SK-N-SH treated with all-trans-retinoic acid at 6 μM for 48 hours (cell line): ENCODE data around the gene SLC8B1.

Experiments used
- ATAC-seq: fragments of 200-7000 bp; cut with Tn5 transposase; 3 replicates; pipeline ENCODE4 v1.9.1; 2020; ENCODE audit warnings: mild to moderate bottlenecking, moderate library complexity
- ARNTL ChIP-seq: fragments of 450-650 bp; formaldehyde crosslinking; IDR thresholded peaks from 2 replicates; pipeline ENCODE4 v1.5.0; 2020; ENCODE audit warnings: low read depth, mild to moderate bottlenecking, moderate library complexity, borderline replicate concordance
- BACH2 ChIP-seq: fragments of 250-450 bp; sonication (Bioruptor Pico); IDR thresholded peaks from 2 replicates; pipeline ENCODE4 v1.9.0; 2021; ENCODE audit warnings: mild to moderate bottlenecking, borderline replicate concordance
- CREB5 ChIP-seq: fragments of 250-450 bp; sonication (Bioruptor Pico); IDR thresholded peaks from 2 replicates; pipeline ENCODE4 v1.5.1; 2020; ENCODE audit warnings: low read depth, mild to moderate bottlenecking, moderate library complexity
- CSDC2 ChIP-seq: fragments of 250-450 bp; sonication (Bioruptor Pico); IDR thresholded peaks from 2 replicates; pipeline ENCODE4 v1.5.0; 2020; ENCODE audit warnings: mild to moderate bottlenecking, moderate library complexity
- CSRNP3 ChIP-seq: fragments of 250-450 bp; sonication (Bioruptor Pico); IDR thresholded peaks from 2 replicates; pipeline ENCODE4 v1.5.1; 2021; ENCODE audit warnings: mild to moderate bottlenecking, moderate library complexity
- ESRRG ChIP-seq: fragments of 250-450 bp; sonication (Bioruptor Pico); IDR thresholded peaks from 2 replicates; pipeline ENCODE4 v1.6.1; 2021; ENCODE audit warnings: mild to moderate bottlenecking
- GLIS3 ChIP-seq: fragments of 250-450 bp; sonication (Bioruptor Pico); IDR thresholded peaks from 2 replicates; pipeline ENCODE4 v1.5.0; 2020; ENCODE audit warnings: mild to moderate bottlenecking, moderate library complexity
- ISL1 ChIP-seq: fragments of 250-450 bp; sonication (Bioruptor Pico); IDR thresholded peaks from 2 replicates; pipeline ENCODE4 v2.1.2; 2022; ENCODE audit warnings: mild to moderate bottlenecking, moderate library complexity
- OSR1 ChIP-seq: fragments of 250-450 bp; sonication (Bioruptor Pico); IDR thresholded peaks from 2 replicates; pipeline ENCODE4 v1.8.0; 2022; ENCODE audit warnings: moderate library complexity, mild to moderate bottlenecking, inconsistent platforms
- PATZ1 ChIP-seq: fragments of 250-450 bp; sonication (Bioruptor Pico); IDR thresholded peaks from 2 replicates; pipeline ENCODE4 v1.8.0; 2020; ENCODE audit warnings: mild to moderate bottlenecking, moderate library complexity, borderline replicate concordance
- POU6F1 ChIP-seq: fragments of 250-450 bp; sonication (Bioruptor Pico); IDR thresholded peaks from 2 replicates; pipeline ENCODE4 v1.8.0; 2021; ENCODE audit warnings: low read depth, mild to moderate bottlenecking, moderate library complexity, borderline replicate concordance
- PPARA ChIP-seq: fragments of 250-450 bp; sonication (Bioruptor Pico); IDR thresholded peaks from 2 replicates; pipeline ENCODE4 v1.5.0; 2020; ENCODE audit warnings: mild to moderate bottlenecking, borderline replicate concordance
- RARB ChIP-seq: fragments of 250-450 bp; sonication (Bioruptor Pico); IDR thresholded peaks from 2 replicates; pipeline ENCODE4 v1.8.0; 2021; ENCODE audit warnings: mild to moderate bottlenecking, moderate library complexity
- SNAI2 ChIP-seq: fragments of 250-450 bp; sonication (Bioruptor Pico); IDR thresholded peaks from 2 replicates; pipeline ENCODE4 v1.5.0; 2020; ENCODE audit warnings: mild to moderate bottlenecking, moderate library complexity
- TCF4 ChIP-seq: fragments of 250-450 bp; sonication (Bioruptor Pico); IDR thresholded peaks from 2 replicates; pipeline ENCODE4 v1.8.0; 2021; ENCODE audit warnings: mild to moderate bottlenecking, moderate library complexity, borderline replicate concordance
- TSHZ2 ChIP-seq: fragments of 250-450 bp; sonication (Bioruptor Pico); IDR thresholded peaks from 2 replicates; pipeline ENCODE4 v1.5.0; 2020; ENCODE audit warnings: mild to moderate bottlenecking, moderate library complexity
- ZNF565 ChIP-seq: fragments of 450-650 bp; formaldehyde crosslinking; conservative IDR thresholded peaks from 2 replicates; pipeline ENCODE4 v1.5.0; 2020; ENCODE audit warnings: low read depth, mild to moderate bottlenecking, moderate library complexity
- ZNF70 ChIP-seq: fragments of 450-650 bp; formaldehyde crosslinking; IDR thresholded peaks from 2 replicates; pipeline ENCODE4 v1.5.0; 2020; ENCODE audit warnings: mild to moderate bottlenecking, moderate library complexity
- ZNF8 ChIP-seq: fragments of 450-650 bp; formaldehyde crosslinking; IDR thresholded peaks from 2 replicates; pipeline ENCODE4 v1.5.0; 2020; ENCODE audit warnings: mild to moderate bottlenecking, moderate library complexity

SLC8B1 gene

GRCh38 chr12:113322343-113322742 is 12.6 kb downstream of the SLC8B1 start:
- no peak for TF ChIP-seq POU6F1 (CRISPR knock-in tag)

GRCh38 chr12:113320401-113320800 is 14.5 kb downstream of the SLC8B1 start:
- TF ChIP-seq OSR1 (CRISPR knock-in tag) (no peak), CSRNP3 (CRISPR knock-in tag) (no peak), ZNF70 (CRISPR knock-in tag) (no peak), CREB5 (CRISPR knock-in tag) (no peak)
- no peak for ATAC-seq

More at GRCh38 chr12:113322343-113322742, 12.6 kb downstream of the SLC8B1 start:
- ATAC-seq: no peak

GRCh38 chr12:113318900-113319628 is 15.8 kb downstream of the SLC8B1 start:
- no peak for TF ChIP-seq RARB (CRISPR knock-in tag)
- no peak for TF ChIP-seq POU6F1 (CRISPR knock-in tag)
- TF ChIP-seq ISL1 (CRISPR knock-in tag): no peak
- TF ChIP-seq SNAI2: no peak
- TF ChIP-seq CREB5 (CRISPR knock-in tag): no peak
- no peak for TF ChIP-seq ESRRG (CRISPR knock-in tag)
- no peak for TF ChIP-seq CSRNP3 (CRISPR knock-in tag)
- no peak for TF ChIP-seq PATZ1
- no peak for TF ChIP-seq TCF4
- no peak for TF ChIP-seq BACH2
- TF ChIP-seq ARNTL (CRISPR knock-in tag): no peak
- no peak for TF ChIP-seq ZNF70 (CRISPR knock-in tag)
- TF ChIP-seq ZNF565 (CRISPR knock-in tag): no peak
- TF ChIP-seq CSDC2 (CRISPR knock-in tag): no peak
- TF ChIP-seq PPARA (CRISPR knock-in tag): no peak
- no peak for TF ChIP-seq GLIS3 (CRISPR knock-in tag)
- TF ChIP-seq TSHZ2 (CRISPR knock-in tag): no peak
- no peak for TF ChIP-seq ZNF8
- ATAC-seq: no peak
